Muscle layer of colon (tissue), 2 donors: ENCODE data around the gene ANK2.

Experiments used
- H3K27ac ChIP-seq: one replicate; pipeline ENCODE4 v1.7.0; 2013; ENCODE audit warnings: low read depth, mild to moderate bottlenecking, low read length, moderate library complexity
- H3K27me3 ChIP-seq, 2 donors: one replicate each; pipeline ENCODE4 v1.7.0; 2013; ENCODE audit warnings: low read length in 2 of 2, mild to moderate bottlenecking in 2 of 2; ENCODE audit not compliant: insufficient read depth in 2 of 2, control insufficient read depth in 1 of 2
- H3K36me3 ChIP-seq: one replicate; pipeline ENCODE4 v1.7.0; 2013; ENCODE audit warnings: mild to moderate bottlenecking, low read length; ENCODE audit not compliant: insufficient read depth
- H3K4me1 ChIP-seq: one replicate; pipeline ENCODE4 v1.7.0; 2013; ENCODE audit warnings: mild to moderate bottlenecking, low read length; ENCODE audit not compliant: insufficient read depth
- H3K4me3 ChIP-seq, 2 donors: one replicate each; pipeline ENCODE4 v1.7.0; 2013; ENCODE audit warnings: low read length in 2 of 2, low read depth in 1 of 2, mild to moderate bottlenecking in 1 of 2, moderate library complexity in 1 of 2
- H3K9ac ChIP-seq: one replicate; pipeline ENCODE4 v1.7.0; 2013; ENCODE audit warnings: low read length
- H3K9me3 ChIP-seq: one replicate; pipeline ENCODE4 v1.7.0; 2013; ENCODE audit warnings: mild to moderate bottlenecking, low read length
- donor health status: abdominal sarcoma.
- donor health status: Adenocarcinoma of cecum.

ANK2 gene

GRCh38 chr4:113071274-113071673, 21.8 kb downstream of the ANK2 start:
- no peaks in the 10 kb centered on the region for H3K27me3 ChIP-seq
- H3K9me3 ChIP-seq: no peaks in the 10 kb centered on the region
- H3K36me3 ChIP-seq: no peaks in the 10 kb centered on the region
- H3K9ac ChIP-seq: no peak overlapping the region
- no peak overlapping the region for H3K27ac ChIP-seq
- no peaks in the 10 kb centered on the region for H3K4me1 ChIP-seq
- H3K4me3 ChIP-seq: no peak overlapping the region

- Histone ChIP-seq H3K4me3 (no peak overlapping the region), H3K4me1 (no peaks in the 10 kb centered on the region), H3K9ac (no peak overlapping the region), H3K27ac (no peak overlapping the region), H3K36me3 (no peaks in the 10 kb centered on the region), H3K27me3 (no peaks in the 10 kb centered on the region), H3K9me3 (no peaks in the 10 kb centered on the region)
Measured at GRCh38 chr4:113071805-113072204, 22.4 kb downstream of the ANK2 start.

GRCh38 chr4:113073451-113074005, 24.1 kb downstream of the ANK2 start:
- Histone ChIP-seq H3K4me3 (no peak overlapping the region), H3K27me3 (no peaks in the 10 kb centered on the region), H3K9ac (no peak overlapping the region), H3K9me3 (no peaks in the 10 kb centered on the region), H3K36me3 (no peaks in the 10 kb centered on the region), H3K27ac (no peak overlapping the region), H3K4me1 (no peaks in the 10 kb centered on the region)

GRCh38 chr4:113077575-113077974, 28.1 kb downstream of the ANK2 start:
- no peak overlapping the region for H3K9ac ChIP-seq
- no peak overlapping the region for H3K4me3 ChIP-seq

GRCh38 chr4:113078066-113078465, 28.6 kb downstream of the ANK2 start:
- H3K9me3 ChIP-seq: no peaks in the 10 kb centered on the region
- no peaks in the 10 kb centered on the region for H3K27me3 ChIP-seq
- H3K4me3 ChIP-seq: no peak overlapping the region
- no peak overlapping the region for H3K27ac ChIP-seq
- H3K36me3 ChIP-seq: no peaks in the 10 kb centered on the region
- no peak overlapping the region for H3K9ac ChIP-seq
- no peaks in the 10 kb centered on the region for H3K4me1 ChIP-seq

More at GRCh38 chr4:113077575-113077974, 28.1 kb downstream of the ANK2 start:
- no peaks in the 10 kb centered on the region for H3K27me3 ChIP-seq
- no peaks in the 10 kb centered on the region for H3K9me3 ChIP-seq
- no peaks in the 10 kb centered on the region for H3K4me1 ChIP-seq
- no peak overlapping the region for H3K27ac ChIP-seq
- H3K36me3 ChIP-seq: no peaks in the 10 kb centered on the region

GRCh38 chr4:113080050-113080449, 30.6 kb downstream of the ANK2 start:
- no peaks in the 10 kb centered on the region for H3K4me1 ChIP-seq
- H3K27ac ChIP-seq: no peak overlapping the region
- no peak overlapping the region for H3K4me3 ChIP-seq

GRCh38 chr4:113080624-113081023, 31.2 kb downstream of the ANK2 start:
- Histone ChIP-seq H3K27ac (no peak overlapping the region), H3K9me3 (no peaks in the 10 kb centered on the region), H3K4me1 (no peaks in the 10 kb centered on the region), H3K9ac (no peak overlapping the region), H3K27me3 (no peaks in the 10 kb centered on the region), H3K36me3 (no peaks in the 10 kb centered on the region), H3K4me3 (no peak overlapping the region)

More at GRCh38 chr4:113080050-113080449, 30.6 kb downstream of the ANK2 start:
- Histone ChIP-seq H3K27me3 (no peaks in the 10 kb centered on the region), H3K36me3 (no peaks in the 10 kb centered on the region), H3K9ac (no peak overlapping the region), H3K9me3 (no peaks in the 10 kb centered on the region)

GRCh38 chr4:113083346-113083745, 33.9 kb downstream of the ANK2 start:
- Histone ChIP-seq H3K9me3 (no peaks in the 10 kb centered on the region), H3K27ac (no peak overlapping the region), H3K36me3 (no peaks in the 10 kb centered on the region), H3K9ac (no peak overlapping the region), H3K27me3 (no peaks in the 10 kb centered on the region), H3K4me3 (no peak overlapping the region), H3K4me1 (no peaks in the 10 kb centered on the region)

GRCh38 chr4:113086172-113086695, 36.8 kb downstream of the ANK2 start:
- no peaks in the 10 kb centered on the region for H3K4me1 ChIP-seq
- H3K36me3 ChIP-seq: no peaks in the 10 kb centered on the region
- H3K27ac ChIP-seq: no peak overlapping the region
- no peaks in the 10 kb centered on the region for H3K9me3 ChIP-seq
- no peak overlapping the region for H3K4me3 ChIP-seq
- H3K27me3 ChIP-seq: no peaks in the 10 kb centered on the region
- H3K9ac ChIP-seq: no peak overlapping the region

GRCh38 chr4:113088050-113088449, 38.6 kb downstream of the ANK2 start:
- Histone ChIP-seq H3K27me3 (no peaks in the 10 kb centered on the region), H3K9me3 (no peaks in the 10 kb centered on the region), H3K4me1 (no peaks in the 10 kb centered on the region), H3K9ac (no peak overlapping the region), H3K36me3 (no peaks in the 10 kb centered on the region), H3K4me3 (no peak overlapping the region), H3K27ac (no peak overlapping the region)

GRCh38 chr4:113090954-113091353, 41.5 kb downstream of the ANK2 start:
- Histone ChIP-seq H3K36me3 (no peaks in the 10 kb centered on the region), H3K27me3 (no peaks in the 10 kb centered on the region), H3K27ac (no peak overlapping the region), H3K9ac (no peak overlapping the region), H3K4me1 (no peaks in the 10 kb centered on the region), H3K4me3 (no peak overlapping the region), H3K9me3 (no peaks in the 10 kb centered on the region)

GRCh38 chr4:113094331-113094730, 44.9 kb downstream of the ANK2 start:
- Histone ChIP-seq H3K27ac (no peak overlapping the region), H3K4me3 (no peak overlapping the region), H3K9me3 (no peaks in the 10 kb centered on the region), H3K9ac (no peak overlapping the region), H3K27me3 (no peaks in the 10 kb centered on the region), H3K36me3 (no peaks in the 10 kb centered on the region), H3K4me1 (no peaks in the 10 kb centered on the region)
